ENCODE measurements around the gene ALOX5AP.

ALOX5AP gene

DNA sequence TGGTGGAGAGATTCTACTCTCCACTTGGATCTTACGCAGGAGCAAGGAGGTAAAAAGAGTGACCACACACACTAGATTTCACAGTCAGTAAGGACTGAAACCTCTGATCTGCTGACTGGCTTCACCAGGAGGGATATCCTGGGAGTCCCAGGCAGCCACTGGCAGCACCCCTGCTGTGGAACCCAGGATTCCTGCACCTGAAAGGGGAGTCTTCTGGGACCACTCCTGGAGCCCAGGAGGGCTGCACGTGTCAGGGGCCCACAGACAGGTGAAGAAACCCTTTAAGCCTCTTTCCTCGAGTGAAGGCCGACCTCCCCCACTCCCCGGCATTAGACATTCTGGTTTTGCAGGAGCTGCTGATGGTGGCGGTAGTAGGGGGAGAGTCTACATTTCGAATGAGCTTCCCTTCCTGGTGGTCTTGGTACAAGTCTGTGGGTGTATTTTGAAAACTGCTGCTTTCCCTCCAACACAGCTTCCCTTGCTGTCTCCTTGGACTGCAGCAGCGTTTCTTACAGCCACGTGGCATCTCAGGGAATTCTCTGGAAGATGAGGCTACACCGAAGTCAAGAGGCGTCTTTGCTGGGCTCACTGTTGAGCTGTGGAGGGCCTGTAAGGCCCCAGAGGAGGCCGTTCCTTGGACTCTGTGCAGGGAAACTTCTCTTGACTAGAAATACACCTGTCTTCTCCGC lies 62.6 kb downstream of the ALOX5AP start:
- DNase-seq (ENCODE audit: low spot score), result no peak

DNA sequence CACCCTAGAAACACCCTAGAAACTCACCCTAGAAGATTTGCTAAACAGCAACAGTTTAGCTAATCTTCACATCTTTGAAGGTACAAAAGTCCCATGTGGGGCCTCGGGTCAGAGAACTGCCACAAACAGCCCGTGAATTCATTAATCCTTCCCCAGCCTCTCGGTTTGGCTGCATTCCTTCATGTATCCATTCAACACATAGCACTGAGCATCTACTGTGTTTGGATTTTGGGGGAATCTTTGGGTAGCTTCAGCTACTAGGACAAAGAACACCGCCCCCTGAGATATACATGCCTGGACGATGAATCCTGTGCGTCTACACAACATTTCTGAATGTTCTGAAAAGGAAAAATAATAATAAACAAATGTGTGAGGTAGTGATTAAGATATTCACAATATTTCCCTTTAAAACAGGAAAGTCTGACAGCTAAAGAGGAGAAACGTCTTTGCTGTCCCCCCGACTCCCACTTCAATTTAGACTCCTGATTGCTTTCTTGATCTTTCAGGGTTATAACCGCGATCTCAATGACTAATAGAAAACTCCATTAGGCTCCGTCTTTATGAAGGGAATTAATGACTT lies 63.5 kb downstream of the ALOX5AP start:
- DNase-seq (ENCODE audit: low spot score), result no peak

DNA sequence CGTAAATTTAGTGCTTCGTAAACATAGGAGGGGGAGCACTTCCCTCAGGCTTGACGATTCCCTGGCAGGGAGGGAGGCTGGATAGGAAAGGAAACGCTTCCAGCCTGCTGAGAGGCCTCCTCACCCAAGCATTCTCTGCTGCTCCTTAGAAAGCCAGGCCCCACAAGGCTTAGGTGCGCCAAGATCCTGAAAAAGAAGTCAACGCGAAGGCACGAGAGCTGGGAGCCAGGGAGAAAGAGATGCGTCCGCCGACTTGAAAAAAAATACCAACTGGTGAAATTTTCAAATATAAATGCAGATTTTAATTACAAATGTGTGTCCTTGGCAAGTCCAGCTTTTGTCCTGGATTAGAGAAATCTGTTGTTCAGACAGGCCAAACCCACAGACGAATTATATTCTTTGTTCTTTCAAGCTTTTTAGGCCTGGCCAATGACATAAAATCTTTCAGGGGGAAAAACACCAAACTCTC lies 64.0 kb downstream of the ALOX5AP start:
- DNase-seq (ENCODE audit: low spot score), result no peak

DNA sequence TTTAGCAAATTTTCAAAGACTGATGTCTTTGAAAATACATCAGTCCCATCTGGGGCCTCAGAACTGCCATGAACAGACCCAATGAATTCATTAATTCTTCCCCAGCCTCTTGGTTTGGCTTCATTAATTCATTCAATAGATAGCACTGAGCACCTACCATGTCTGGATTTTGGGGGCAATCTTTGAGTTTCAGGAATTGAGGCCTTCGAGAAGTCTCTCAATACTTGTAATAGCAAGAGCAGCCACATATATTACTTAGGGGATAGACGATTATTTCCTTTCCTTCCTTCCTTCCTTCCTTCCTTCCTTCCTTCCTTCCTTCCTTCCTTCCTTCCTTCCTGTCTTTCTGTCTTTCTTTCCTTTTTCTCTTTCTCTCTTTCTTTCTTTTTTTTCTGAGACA lies 64.8 kb downstream of the ALOX5AP start:
- DNase-seq (ENCODE audit: low spot score), result no peak

DNA sequence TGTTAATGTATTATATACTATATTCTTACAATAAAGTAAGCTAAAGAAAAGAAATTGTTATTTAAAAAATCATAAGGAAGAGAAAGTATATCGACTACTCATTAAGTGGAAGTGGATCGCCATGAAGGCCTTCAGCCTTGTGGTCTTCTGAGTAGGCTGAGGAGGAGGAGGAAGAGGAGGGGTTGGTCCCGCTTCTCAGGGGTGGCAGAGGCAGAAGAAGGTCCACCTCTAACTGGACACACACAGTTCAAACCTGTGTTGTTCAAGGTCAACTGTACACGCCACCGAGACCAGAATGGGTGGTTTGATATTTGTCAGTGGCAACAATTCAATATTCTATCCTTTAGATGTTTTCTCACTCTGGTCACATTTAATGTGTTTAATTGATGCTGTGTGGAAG lies 67.2 kb downstream of the ALOX5AP start:
- DNase-seq (ENCODE audit: low spot score), result no peak

DNA sequence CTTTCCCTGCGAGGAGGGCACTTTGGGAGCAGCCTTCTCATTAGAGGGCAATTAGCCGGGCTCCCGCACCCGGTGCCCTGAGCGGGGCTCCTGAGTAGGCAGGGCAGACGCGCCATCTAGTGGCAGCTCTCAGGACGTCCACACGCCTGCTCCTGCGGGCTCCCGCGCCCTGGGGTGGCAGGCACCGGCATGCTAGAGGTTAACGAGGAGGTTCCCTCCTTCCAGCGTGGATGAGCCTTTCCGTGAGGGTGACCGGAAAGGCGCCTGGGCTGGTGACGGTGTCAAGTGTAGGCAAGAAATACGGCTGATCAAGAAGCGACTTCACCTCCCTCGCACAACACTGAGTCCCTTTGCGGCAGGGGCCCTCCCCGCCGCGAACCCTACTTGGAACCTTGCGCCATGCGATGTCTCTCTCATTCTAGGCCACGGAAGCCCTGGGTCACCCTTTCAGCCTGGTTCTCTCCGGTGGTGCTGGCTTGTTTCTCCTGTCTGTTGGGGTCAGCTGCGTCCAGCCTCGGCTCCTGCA lies 67.7 kb downstream of the ALOX5AP start:
- peak; percentile 65 for DNase-seq (ENCODE audit: low spot score)

DNA sequence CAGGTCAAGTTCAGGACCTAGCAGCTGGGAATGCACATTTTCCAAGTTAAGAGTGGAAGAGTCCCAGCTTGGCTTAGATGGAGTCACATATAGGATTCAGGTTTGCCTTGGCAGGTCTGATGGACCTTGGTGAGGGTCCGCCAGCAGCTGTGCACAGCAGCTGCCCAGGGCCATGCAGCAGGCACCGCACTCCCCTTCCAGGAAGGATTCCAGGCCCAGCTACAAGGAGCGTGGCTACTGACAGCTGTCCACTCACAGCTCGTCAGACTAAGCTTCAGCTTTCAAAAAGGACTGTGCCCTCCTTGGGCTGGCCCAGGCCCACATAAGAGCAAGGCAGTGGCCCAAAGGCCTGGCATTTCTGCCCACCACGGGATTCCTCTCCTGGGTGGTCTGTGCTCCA lies 68.4 kb downstream of the ALOX5AP start:
- DNase-seq (ENCODE audit: low spot score), result no peak

DNA sequence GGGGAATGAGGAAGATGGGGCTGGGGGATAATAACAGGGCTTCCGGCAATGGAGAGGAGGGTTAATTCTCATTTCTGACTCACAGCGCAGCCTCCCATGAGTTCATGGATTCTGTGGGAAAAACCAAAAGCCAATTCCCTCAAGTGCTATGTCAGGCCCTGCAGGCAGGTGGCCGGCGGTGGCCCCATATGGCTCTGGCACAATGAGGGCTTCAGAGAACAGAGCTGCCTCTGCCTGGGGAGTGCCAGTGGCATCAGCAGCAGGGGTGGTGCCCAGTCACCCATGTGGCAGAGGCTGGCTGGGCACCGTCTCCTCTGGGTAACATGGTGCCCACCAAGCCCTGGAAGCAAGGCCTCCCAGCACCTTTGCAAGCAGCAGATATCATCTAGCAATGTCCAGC lies 69.1 kb downstream of the ALOX5AP start:
- no peak for DNase-seq (ENCODE audit: low spot score)

DNA sequence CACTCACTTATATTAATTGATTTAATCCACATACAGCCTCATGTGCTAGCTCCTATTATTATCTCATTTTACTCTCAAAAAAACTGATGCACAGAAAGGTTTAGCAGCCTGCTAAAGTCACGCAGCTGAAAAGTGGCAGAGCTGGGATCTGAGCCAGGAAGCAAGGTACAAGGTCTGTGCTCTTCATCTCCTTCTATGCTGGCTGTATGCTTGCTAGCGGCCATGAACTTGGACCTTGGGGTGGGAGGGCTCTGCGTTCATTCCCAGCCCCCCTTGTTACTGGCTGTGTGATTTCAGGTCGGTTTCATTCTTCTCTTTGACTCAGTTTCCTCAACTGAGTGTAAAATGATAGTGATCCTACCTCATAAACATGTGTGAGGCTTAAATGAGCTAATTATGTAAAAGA lies 69.8 kb downstream of the ALOX5AP start:
- DNase-seq (ENCODE audit: low spot score), result no peak

DNA sequence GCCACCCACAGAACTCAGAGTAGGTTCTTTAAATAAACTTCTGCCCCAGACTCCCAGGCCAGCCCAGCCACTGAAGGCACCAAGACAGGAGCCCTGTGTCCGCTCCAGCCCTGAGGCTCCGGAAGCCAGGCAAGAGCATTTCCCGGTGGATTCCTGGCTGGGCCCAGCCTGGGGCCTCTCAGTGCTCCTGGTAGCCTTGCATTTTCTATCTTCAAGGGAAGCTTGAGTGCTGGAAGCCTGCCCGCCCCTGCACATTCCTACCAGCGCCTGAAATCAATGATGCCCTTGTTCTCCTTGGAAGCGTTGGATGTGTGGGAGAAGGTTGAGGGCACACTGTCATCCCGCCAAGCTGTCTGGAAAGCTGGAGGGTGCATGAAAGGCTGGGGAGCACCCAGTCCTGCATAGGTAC lies 70.3 kb downstream of the ALOX5AP start:
- no peak for DNase-seq (ENCODE audit: low spot score)

DNA sequence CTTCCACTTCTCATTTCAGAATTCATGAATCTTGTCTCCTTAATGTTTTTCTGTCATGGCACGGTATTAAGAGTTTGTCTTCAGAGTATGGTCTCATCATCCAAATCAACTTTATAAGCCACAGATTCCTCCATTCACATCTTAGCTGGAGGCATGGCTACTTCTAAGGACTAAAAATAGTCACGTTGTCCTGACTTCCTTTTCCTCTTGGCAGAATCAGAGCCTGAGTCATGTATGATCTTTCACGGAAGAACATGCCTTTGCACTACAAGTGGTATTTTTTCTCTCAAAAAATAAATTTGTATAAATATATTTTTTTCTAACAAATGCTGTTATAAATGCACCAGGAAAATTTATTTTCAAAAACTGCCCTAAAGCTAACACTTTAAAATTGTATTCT lies 71.4 kb downstream of the ALOX5AP start:
- no peak for DNase-seq (ENCODE audit: low spot score)

DNA sequence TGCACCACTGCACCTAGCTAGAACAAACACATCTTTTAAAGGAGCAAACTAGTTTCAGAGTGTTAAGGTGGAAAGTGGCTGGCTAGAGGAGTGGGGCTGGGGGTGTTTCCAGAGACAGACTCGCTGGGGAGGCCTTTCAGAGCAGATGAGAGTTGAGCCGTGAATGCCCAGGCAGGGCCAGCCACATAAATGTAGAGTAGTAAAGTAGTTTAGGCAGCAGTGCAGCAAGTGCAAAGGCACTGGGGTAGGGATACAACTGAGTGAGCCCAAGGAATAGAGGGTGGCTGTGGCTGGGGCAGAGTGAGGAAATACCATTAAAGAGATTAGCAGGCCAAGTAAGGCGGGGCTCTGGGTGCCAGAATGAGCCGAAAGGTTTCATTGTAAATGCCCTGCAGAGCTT lies 72.0 kb downstream of the ALOX5AP start:
- DNase-seq (ENCODE audit: low spot score), result no peak

DNA sequence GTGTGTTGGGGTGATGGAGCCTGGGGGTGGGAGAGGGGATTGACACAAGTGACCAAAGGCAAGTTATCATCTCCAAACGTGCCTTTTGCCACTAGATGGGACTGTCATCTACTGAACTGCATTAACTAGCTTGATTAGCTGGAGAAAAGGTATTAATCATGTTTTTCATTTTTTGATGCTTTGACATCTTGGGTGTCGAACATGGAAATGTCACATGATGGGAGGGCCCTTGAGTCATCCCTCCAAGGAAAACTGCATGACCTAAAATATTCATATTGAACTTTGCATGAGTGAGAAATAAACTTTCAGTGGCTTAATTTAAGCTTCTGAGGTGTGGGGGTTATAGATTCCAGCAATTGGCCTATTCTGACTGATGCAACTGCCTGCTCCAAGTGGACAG lies 73.3 kb downstream of the ALOX5AP start:
- no peak for DNase-seq (ENCODE audit: low spot score)

DNA sequence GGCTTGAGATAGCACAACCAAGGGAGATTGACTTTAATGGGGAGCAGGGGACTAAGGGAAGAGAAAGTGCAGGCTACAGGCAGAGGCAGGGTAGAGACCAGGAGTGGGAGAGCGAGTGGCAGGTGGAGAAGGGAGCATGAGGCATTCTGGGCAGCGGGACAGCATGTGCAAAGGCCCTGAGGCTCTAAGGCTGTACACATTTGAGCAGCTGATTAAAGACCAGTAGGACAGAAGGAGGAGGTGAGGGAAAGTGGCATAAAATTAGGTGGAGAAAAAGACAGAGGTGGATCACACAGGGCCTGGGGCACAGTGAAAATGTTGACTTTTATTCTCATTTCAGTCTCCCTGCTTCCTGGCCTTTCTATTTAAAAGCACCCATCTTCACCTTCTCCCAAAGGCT lies 74.4 kb downstream of the ALOX5AP start:
- no peak for DNase-seq (ENCODE audit: low spot score)

DNA sequence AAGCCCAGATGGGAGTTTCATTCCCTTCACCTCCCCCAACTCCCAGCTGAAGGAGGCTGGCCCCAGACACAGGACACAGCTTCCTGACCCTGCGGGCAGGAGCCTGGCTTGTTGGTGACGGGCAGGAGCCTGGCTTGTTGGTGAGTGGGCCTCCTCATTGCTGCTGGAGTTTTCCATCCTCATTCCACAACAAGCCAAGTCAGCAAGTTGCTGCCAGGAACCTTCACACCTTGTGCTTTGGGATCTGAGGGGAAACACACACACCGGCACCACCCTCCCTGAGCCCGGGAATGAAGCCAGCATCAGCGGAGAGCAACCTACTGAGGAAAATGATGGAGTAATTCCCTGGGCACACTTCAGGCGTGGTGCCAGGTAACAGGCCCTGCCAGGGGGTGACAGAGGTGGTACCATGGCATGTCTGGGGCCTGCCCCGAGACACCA lies 74.9 kb downstream of the ALOX5AP start:
- no peak for DNase-seq (ENCODE audit: low spot score)

DNA sequence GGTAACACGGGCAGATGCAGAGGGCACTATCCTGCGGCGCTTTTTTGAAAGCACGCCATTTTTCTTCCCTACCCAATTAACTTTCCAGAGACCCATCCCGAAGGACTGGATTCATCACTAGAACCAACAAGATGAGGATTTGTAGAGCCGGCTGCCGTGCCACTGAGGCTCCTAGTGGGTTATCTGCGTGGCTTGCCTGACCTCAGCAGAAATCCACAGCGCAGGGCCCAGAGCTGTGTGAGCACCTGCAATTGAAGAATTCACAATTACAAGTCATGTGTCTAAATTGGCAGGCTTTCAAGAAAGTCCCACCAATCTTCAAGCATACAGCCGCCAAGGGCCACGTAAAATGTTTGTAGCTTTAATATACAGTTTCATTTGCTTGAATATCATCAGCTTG lies 75.5 kb downstream of the ALOX5AP start:
- no peak for DNase-seq (ENCODE audit: low spot score)
